Activated CD4-positive, alpha-beta T cell treated with anti-CD3 and anti-CD28 coated beads, Interleukin-2, amount 50 U/mL, for 48 hours (primary cell): ENCODE results near the gene KDR.

Experiments
- DNase-seq, 2 experiments: peaks; one replicate each; pipeline ENCODE4 v3.0.0-alpha.2; 2020

KDR gene

DNA sequence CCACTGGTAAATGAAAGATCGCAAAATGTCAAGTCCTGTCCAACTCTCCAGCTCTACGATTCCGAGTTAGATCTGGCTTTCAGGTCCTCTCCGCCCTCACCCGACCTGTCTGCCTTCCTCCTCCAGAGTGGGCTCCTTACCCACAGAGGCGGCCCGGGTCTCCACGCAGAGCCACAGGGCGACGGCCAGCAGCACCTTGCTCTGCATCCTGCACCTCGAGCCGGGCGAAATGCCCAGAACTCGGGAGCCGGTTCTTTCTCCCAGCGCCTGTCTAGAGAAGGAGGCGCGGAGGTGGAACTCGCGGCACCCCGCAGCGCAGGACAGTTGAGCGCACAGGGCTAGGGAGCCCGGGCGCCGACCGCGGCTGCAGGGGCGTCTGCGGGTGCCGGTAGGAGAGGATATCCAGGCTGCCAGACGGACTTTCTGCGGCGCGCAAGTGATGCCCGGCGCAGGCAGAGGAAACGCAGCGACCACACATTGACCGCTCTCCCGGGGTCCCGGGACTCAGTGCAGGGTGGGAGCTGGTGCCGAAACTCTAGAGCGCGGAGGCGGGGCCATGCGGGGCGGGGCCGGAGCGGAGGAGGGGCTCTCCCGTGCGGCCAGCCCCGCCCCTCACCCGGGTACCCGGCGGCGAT, at the start of gene KDR:
Gene KDR, minus strand, starts transcription at position 509 of the 635 bp plus-strand sequence. Its CDS starts 302 bp downstream, at position 207.
- DNase-seq = no peak

- no peak for DNase-seq
These were observed 48.2 kb upstream of the KDR start for GRCh38 chr4:55173580-55173979.

GRCh38 chr4:55172694-55173287, 47.4 kb upstream of the KDR start:
- no peak for DNase-seq

DNA sequence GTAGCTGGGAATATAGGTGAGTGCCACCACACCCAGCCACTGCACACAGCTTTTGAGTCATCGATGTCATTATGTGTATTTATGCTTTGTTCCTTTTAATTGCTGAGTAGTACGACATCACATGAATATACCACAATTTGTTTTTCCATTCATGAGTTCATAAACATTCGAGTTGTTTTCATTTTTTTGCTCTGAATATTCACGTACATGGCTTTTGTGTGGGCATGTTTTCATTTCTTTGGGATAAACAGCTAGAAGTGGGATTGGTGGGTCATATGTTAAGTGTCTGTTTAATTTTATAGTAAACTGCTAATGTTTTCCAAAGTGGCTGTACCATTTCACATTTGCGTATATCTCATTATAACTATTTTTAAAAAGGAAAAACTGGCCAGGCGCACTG, 45.1 kb upstream of the KDR start:
- no peak for DNase-seq

DNA sequence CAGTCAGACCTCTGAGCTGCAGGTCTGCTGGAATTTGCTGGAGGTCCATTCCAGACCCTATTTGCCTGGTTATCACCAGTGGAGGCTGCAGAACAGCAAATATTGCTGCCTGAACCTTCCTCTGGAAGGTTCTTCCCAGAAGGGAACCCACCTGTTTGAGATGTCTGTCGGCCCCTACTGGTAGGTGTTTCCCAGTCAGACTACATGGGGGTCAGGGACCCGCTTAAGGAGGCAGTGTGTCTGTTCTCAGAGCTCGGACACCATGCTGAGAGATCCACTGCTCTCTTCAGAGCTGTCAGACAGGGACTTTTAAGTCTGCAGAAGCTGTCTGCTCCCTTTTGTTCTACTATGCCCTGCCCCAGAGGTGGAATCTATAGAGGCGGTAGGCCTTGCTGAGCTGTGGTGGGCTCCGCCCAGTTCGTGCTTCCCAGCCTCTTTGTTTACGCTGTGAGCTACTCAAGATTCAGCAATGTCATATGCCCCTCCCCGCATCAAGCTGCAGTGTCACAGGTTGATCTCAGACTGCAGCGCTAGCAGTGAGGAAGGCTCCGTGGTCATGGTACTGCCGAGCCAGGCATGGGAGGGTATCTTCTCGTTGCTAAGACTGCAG, 44.1 kb upstream of the KDR start:
- no peak for DNase-seq

DNA sequence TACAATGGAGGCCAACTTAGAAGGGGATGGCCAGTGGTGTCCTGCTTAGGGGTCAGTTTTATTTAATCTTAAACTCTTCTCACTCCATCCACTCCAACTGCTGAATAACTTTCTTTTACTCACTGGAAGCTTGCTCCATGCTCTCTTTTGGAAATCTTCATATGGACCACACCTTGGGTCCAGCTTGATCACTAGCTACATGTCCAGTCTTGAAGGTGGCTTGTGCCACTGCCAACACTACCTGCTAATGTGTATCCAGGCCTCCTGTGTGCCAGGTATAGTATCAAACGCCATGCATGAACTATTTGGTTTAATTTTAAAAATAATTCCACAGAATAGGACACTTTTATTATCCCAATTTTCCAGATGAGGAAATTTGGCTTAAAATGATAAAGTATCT, 37.0 kb upstream of the KDR start:
- DNase-seq = no peak

- no peak for DNase-seq
These were observed 36.3 kb upstream of the KDR start for GRCh38 chr4:55161739-55162138.

DNA sequence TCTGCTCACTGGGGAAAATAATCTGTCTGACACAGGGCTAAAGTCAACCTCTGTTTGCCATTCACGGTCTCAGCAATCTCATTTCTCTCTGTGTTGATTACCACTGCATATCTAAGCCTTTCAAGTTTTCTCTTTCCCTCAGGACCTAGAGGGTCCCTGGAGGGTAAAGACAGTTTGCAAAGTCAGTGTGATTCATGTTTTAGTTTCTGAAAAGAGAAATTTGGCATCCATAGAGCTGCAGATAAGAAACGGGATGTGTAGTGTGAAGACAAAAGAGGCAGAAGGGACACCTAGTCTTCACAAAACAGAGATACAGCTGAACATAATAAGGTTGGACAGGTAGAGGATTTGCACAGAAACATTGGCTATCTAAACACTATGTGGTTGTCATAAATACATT, 34.5 kb upstream of the KDR start:
- no peak for DNase-seq

- DNase-seq = no peak
These were observed 33.6 kb upstream of the KDR start for GRCh38 chr4:55158957-55159356.

DNA sequence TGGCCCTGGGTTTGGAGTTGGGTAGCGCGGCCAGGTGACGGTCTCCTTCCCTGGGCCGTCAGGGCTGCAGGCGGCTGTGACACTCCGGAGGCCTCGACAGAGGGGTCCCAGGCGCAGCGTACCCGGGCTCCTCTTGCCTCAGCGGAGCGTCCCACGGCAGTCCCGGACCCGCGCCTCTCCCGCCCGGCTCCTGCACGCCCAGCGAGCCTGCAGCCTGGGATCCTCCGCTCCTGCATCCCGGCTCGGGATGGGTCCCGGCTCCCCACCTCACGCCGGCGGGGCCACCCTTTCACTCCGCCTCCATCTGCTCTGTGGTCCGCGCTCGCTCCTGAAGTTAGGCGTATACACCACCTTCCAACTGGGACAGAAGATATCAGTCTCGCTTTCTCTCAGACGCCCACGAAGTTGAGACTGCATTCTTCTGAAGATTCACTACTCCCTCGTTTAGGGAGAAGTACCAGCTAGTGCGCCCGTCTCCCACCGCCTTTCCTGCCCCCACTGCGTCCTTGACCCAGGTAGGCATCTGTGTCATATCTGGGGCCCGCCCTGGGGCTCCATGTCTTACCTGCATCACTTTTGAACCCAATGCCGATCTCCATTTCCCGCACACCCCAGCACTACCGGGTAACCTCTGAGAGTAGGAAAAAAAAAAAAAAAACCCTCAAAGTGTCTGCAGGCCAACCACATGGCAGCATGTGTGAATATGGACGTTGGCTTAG, 32.3 kb upstream of the KDR start:
- no peak for DNase-seq

DNA sequence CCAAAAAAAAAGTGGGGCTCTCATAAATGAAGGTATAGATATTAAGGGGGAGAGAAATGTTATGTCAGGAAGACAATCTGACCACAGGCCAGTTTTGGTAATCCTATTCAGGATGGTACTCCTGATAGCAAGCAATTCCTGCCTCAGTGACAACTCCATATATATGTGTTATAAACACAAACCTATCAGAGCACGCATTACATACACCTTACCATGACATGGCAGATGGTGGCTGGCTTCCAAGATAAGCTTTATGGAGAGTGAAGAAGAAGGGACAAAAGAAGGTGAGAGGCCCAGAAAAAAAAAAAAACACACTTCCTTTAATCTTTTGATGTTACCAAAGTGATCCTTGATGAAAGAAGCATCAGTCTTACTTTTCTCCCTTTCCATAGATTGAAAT, 29.5 kb upstream of the KDR start:
- no peak for DNase-seq

- no peak for DNase-seq
These were observed 29.0 kb upstream of the KDR start for GRCh38 chr4:55154290-55154880.

DNA sequence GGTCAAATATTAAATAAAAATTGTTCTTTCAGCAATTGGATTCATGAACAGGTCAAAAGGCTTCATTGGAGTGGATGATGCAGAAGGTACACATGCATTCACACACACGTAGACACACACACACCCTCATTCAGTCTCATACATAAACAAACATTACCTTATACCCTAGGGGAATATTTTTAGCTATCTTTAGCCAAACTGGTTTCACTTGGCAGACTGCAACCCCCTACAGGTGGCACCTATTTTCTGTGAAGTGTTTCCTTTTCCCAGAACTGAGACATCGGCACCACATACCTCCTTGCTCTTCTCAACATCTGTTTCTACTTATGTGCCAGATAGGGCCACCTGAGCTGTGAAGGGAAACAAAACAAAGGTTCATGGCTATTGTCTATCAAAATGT, 18.5 kb upstream of the KDR start:
- DNase-seq = no peak

DNA sequence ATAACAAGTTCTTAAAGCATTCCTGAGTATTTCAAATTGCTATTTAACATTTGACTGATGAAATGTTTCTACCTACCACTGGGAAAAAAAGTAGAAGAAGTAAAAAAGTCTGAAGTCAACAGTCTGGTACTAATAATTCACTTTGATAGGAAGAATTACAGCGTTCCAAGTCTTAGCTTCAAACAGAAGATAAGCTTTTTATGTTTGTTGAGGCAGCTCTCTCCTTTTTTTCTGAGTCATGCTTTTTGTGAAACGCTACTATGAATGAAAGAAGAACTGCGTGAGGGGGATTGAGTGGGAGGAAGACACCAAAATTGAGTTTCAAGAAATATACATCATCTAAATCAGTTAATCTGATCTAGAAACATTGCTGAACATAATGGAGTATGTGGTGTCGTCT, 13.0 kb upstream of the KDR start:
- DNase-seq = no peak

GRCh38 chr4:55136634-55137033, 11.2 kb upstream of the KDR start:
- no peak for DNase-seq

DNA sequence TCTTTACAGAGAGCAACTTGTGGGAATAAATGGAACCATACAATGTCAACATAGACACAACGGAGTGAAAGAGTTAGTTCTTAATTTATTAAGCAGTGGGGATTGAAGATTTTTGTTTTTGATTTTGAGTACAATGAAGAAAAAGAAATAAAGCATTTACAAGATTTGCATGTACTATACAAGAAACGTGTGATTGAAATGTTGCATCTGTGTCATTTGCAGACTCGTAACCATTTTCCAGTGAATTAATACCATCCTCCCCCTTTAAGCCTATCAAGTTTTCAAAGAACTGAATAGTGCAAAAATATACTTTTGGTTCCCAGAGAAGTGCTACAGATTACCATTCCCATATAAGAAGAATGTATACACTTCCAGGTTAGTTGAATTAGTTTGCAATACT, 8.6 kb upstream of the KDR start:
- no peak for DNase-seq

DNA sequence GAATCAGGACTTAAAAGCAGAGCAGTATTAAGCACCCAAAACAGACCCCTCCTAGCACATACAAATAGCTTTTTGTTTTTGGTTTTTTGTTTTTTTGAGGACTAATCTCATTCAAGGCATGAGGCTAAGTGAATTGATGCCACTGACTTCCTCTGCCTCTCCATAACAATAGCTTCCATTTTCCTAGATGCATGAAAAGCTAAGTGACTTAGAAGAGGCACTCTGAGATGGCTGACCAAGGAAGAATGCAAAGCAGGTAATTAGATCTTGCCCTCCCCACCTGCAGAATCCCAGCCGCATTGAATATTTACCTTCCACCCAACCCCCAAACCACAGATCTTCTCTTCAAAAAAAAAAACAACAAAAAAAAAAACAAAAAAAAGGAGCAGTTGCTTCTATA, 7.4 kb upstream of the KDR start:
- no peak for DNase-seq

- no peak for DNase-seq
These were observed 2.1 kb upstream of the KDR start for GRCh38 chr4:55127521-55127920.

DNA sequence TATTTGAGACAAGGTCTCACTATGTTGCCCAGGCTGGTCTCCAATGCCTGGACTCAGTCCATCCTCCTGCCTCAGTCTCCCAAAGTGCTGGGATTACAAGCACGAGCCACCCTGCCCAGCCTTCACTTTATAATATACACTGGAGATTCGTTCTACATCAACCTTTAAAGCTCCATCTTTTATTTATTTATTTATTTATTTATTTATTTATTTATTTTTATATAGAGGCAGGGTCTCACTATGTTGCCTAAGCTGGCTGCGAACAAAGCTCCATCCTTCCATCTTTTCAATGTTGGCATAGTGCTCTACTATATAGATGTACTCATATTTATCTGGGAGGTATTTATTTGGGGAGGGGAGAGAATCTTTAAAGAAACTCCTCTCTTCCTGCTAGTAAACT, 1.7 kb upstream of the KDR start:
- DNase-seq = no peak

GRCh38 chr4:55125763-55126541, 557 bp upstream of the KDR start:
- DNase-seq = no peak

- no peak for DNase-seq
These were observed 896 bp downstream of the KDR start for GRCh38 chr4:55124322-55125076.

GRCh38 chr4:55123791-55124190, 1.6 kb downstream of the KDR start:
- no peak for DNase-seq
